GM12874 (cell line): Measurements from ENCODE around the gene MRPS14.

Experiments
- CTCF ChIP-seq: IDR thresholded peaks from 2 replicates; pipeline ENCODE4 v1.5.1; 2011; ENCODE audit warnings: low read depth, mild to moderate bottlenecking, control low read depth, low read length, moderate library complexity; ENCODE audit not compliant: insufficient read depth

The MRPS14 gene

GRCh38 chr1:175023043-175023921 is at the start of gene MRPS14:
Gene MRPS14, minus strand, starts transcription at chr1:175023425. Its CDS starts 17 bp downstream, at chr1:175023408.
- TF ChIP-seq CTCF, result no peak

- TF ChIP-seq CTCF, result no peak
Observed at GRCh38 chr1:175072099-175072951, 49.1 kb upstream of the MRPS14 start.

- no peak for TF ChIP-seq CTCF
Observed at GRCh38 chr1:175071276-175071943, 48.2 kb upstream of the MRPS14 start.

GRCh38 chr1:175070818-175071217 is 47.6 kb upstream of the MRPS14 start:
- TF ChIP-seq CTCF, result no peak

GRCh38 chr1:175067362-175068106 is 44.3 kb upstream of the MRPS14 start, which contains the start of gene TNN:
Gene TNN, plus strand, starts transcription at chr1:175067833. Its CDS starts 9,586 bp downstream, at chr1:175077419.
- no peak for TF ChIP-seq CTCF

GRCh38 chr1:175062858-175063257 is 39.6 kb upstream of the MRPS14 start:
- TF ChIP-seq CTCF, result no peak
